B cell (primary cell): Measurements from ENCODE around the gene SPTBN1.

Source experiments
- EZH2 ChIP-seq: IDR thresholded peaks from 2 replicates; pipeline ENCODE4 v1.6.1; 2012; ENCODE audit warnings: borderline replicate concordance, low read depth, mild to moderate bottlenecking, moderate library complexity, low read length; ENCODE audit not compliant: insufficient read depth, poor library complexity, severe bottlenecking
- TF ChIP-seq, protein P1 (sequence below): fragments of 200-600 bp; IDR thresholded peaks from one replicate; pipeline ENCODE4 v1.8.0; 2022; ENCODE audit warnings: antibody characterized with exemption, mild to moderate bottlenecking

DNA sequence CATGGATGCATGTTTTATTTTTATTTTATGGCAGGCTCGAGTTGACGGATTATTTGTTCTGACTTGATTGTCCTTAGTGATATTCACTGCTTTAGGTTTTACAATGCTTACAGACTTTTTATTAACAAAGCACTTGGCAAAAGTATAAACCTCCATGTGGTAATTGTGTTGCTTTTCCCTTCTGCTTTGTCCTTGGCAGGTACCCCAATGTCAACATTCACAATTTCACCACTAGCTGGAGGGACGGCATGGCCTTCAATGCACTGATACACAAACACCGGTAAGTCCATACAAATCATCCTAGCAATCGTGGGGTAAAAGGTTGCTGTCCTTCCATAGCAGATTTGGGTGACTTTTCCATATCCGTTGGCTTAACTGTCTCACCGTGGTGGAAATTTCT, 161.3 kb downstream of the SPTBN1 start:
- TF ChIP-seq, protein P1, sequence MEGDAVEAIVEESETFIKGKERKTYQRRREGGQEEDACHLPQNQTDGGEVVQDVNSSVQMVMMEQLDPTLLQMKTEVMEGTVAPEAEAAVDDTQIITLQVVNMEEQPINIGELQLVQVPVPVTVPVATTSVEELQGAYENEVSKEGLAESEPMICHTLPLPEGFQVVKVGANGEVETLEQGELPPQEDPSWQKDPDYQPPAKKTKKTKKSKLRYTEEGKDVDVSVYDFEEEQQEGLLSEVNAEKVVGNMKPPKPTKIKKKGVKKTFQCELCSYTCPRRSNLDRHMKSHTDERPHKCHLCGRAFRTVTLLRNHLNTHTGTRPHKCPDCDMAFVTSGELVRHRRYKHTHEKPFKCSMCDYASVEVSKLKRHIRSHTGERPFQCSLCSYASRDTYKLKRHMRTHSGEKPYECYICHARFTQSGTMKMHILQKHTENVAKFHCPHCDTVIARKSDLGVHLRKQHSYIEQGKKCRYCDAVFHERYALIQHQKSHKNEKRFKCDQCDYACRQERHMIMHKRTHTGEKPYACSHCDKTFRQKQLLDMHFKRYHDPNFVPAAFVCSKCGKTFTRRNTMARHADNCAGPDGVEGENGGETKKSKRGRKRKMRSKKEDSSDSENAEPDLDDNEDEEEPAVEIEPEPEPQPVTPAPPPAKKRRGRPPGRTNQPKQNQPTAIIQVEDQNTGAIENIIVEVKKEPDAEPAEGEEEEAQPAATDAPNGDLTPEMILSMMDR = no peak
- no peak for TF ChIP-seq EZH2
